Measurements from ENCODE around the gene LGMN.

GRCh38 chr14:92756446-92756845 is 8.0 kb upstream of the LGMN start:
- TF ChIP-seq CTCF (IDR thresholded peaks at IDR 0.05; ENCODE audit: low read depth, low read length, missing input control) (no peak), TAF1 (conservative IDR thresholded peaks at IDR 0.05) (no peak), RXRA (IDR thresholded peaks at IDR 0.05) (no peak), JUND (IDR thresholded peaks at IDR 0.05) (no peak), YY1 (IDR thresholded peaks at IDR 0.05) (no peak), MAX (IDR thresholded peaks at IDR 0.05) (no peak)
- TF ChIP-seq, protein P1, sequence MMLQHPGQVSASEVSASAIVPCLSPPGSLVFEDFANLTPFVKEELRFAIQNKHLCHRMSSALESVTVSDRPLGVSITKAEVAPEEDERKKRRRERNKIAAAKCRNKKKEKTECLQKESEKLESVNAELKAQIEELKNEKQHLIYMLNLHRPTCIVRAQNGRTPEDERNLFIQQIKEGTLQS (IDR thresholded peaks at IDR 0.05) = no peak
- TF ChIP-seq, protein P2, sequence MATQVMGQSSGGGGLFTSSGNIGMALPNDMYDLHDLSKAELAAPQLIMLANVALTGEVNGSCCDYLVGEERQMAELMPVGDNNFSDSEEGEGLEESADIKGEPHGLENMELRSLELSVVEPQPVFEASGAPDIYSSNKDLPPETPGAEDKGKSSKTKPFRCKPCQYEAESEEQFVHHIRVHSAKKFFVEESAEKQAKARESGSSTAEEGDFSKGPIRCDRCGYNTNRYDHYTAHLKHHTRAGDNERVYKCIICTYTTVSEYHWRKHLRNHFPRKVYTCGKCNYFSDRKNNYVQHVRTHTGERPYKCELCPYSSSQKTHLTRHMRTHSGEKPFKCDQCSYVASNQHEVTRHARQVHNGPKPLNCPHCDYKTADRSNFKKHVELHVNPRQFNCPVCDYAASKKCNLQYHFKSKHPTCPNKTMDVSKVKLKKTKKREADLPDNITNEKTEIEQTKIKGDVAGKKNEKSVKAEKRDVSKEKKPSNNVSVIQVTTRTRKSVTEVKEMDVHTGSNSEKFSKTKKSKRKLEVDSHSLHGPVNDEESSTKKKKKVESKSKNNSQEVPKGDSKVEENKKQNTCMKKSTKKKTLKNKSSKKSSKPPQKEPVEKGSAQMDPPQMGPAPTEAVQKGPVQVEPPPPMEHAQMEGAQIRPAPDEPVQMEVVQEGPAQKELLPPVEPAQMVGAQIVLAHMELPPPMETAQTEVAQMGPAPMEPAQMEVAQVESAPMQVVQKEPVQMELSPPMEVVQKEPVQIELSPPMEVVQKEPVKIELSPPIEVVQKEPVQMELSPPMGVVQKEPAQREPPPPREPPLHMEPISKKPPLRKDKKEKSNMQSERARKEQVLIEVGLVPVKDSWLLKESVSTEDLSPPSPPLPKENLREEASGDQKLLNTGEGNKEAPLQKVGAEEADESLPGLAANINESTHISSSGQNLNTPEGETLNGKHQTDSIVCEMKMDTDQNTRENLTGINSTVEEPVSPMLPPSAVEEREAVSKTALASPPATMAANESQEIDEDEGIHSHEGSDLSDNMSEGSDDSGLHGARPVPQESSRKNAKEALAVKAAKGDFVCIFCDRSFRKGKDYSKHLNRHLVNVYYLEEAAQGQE (IDR thresholded peaks at IDR 0.05) = no peak
